Measurements from ENCODE around the gene TST. TPM values are rescaled to one million over a fixed set of nuclear protein-coding genes. Genes with fewer than 3 reads are reported as not detected.

Gene TST
- total and polyA plus RNA-seq, 10 donors, result 10.3 to 27.1 (median 12.8) TPM

DNA sequence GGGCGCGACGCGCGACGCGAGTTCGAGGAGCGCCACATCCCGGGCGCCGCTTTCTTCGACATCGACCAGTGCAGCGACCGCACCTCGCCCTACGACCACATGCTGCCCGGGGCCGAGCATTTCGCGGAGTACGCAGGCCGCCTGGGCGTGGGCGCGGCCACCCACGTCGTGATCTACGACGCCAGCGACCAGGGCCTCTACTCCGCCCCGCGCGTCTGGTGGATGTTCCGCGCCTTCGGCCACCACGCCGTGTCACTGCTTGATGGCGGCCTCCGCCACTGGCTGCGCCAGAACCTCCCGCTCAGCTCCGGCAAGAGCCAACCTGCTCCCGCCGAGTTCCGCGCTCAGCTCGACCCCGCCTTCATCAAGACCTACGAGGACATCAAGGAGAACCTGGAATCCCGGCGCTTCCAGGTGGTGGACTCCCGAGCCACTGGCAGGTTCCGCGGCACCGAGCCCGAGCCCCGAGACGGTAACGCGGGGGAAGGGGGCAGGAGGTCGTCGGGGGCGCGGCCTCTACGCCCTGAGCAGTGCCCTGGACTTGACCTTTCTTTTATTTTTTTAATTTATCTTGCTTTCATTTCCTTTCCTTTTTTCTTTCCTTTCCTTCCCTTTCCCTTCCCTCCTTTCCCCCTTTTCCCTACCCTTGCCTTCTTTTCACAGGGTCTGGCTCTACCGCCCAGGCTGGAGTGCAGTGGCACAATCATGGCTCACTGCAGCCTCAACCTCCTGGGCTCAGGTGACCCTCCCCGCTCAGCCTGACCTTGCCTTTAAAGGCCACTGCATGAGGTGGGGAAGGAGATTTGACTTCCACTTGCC lies 5.3 kb upstream of the TST start:
- Histone ChIP-seq H3K4me3 (no peak overlapping the region), H3K27ac (no peak overlapping the region), H3K4me1 (peaks cover 5 to 41% (median 27%) of the 10 kb centered on the region in 6 donors), H3K36me3 (peaks cover 0 to 57% (median 13%) of the 10 kb centered on the region in 6 donors), H3K9me3 (no peaks in the 10 kb centered on the region), H3K27me3 (replicated peaks in 1 of 7) (no peaks in the 10 kb centered on the region)
- WGBS, 5 donors, result 95 to 96% (median 96%) methylated on average over 65 to 71 of the region's 71 CpGs
- no peak for TF ChIP-seq POLR2A (IDR thresholded peaks at IDR 0.05)
- TF ChIP-seq POLR2AphosphoS5 (IDR thresholded peaks at IDR 0.05), result no peak
- TF ChIP-seq CTCF (IDR thresholded peaks at IDR 0.05 in 8 of 11, conservative IDR thresholded peaks at IDR 0.05 in 3 of 11), result no peak
- intact Hi-C loops (cut with DNase I; ENCODE audit: low total_unique reads), result no loop called here
- no peak for DNase-seq

GRCh38 chr22:37023743-37024338 lies 4.6 kb upstream of the TST start:
- Histone ChIP-seq H3K9me3 (no peaks in the 10 kb centered on the region), H3K4me3 (no peak overlapping the region), H3K27ac (no peak overlapping the region), H3K4me1 (peaks cover 5 to 44% (median 29%) of the 10 kb centered on the region in 6 donors), H3K27me3 (replicated peaks in 1 of 7) (peaks cover 0 to 3% (median 0%) of the 10 kb centered on the region in 7 donors), H3K36me3 (peaks cover 0 to 49% (median 9%) of the 10 kb centered on the region in 6 donors)
- intact Hi-C loops (cut with DNase I; ENCODE audit: low total_unique reads), result no loop called here
- whole genome bisulfite sequencing, 5 donors, result 95 to 98% (median 95%) methylated on average over 29 to 34 of the region's 34 CpGs
- no peak for TF ChIP-seq CTCF (IDR thresholded peaks at IDR 0.05 in 8 of 11, conservative IDR thresholded peaks at IDR 0.05 in 3 of 11)
- no peak for TF ChIP-seq POLR2AphosphoS5 (IDR thresholded peaks at IDR 0.05)
- no peak for TF ChIP-seq POLR2A (IDR thresholded peaks at IDR 0.05)
- DNase-seq, result no peak

- TF ChIP-seq POLR2A (IDR thresholded peaks at IDR 0.05), result no peak
- no peak for TF ChIP-seq POLR2AphosphoS5 (IDR thresholded peaks at IDR 0.05)
- TF ChIP-seq CTCF (IDR thresholded peaks at IDR 0.05 in 8 of 11, conservative IDR thresholded peaks at IDR 0.05 in 3 of 11), result no peak
- no peak overlapping the region for H3K4me3 ChIP-seq
- 84 to 93% (median 88%) methylated on average over 13 to 16 of the region's 16 CpGs for WGBS, 5 donors
- peaks cover 0 to 6% (median 0%) of the 10 kb centered on the region in 7 donors for H3K27me3 ChIP-seq (replicated peaks in 1 of 7)
- DNase-seq, result no peak
- H3K9me3 ChIP-seq, result no peaks in the 10 kb centered on the region
- H3K27ac ChIP-seq, result no peak overlapping the region
- peaks cover 0 to 40% (median 8%) of the 10 kb centered on the region in 6 donors for H3K36me3 ChIP-seq
- intact Hi-C loops (cut with DNase I; ENCODE audit: low total_unique reads), result no loop called here
- peaks cover 5 to 56% (median 39%) of the 10 kb centered on the region in 6 donors for H3K4me1 ChIP-seq
Observed at GRCh38 chr22:37022483-37023337, 3.5 kb upstream of the TST start.
